BLaER1 (cell line): ENCODE measurements around the gene GDPD4.

Source experiments
- H3K27ac ChIP-seq: shearing (Covaris generic); formaldehyde crosslinking; 2 replicates; pipeline ENCODE4 v1.8.1; 2022
- H3K27me3 ChIP-seq: shearing (Covaris generic); formaldehyde crosslinking; 2 replicates; pipeline ENCODE4 v1.8.1; 2022
- H3K36me3 ChIP-seq: shearing (Covaris generic); formaldehyde crosslinking; 2 replicates; pipeline ENCODE4 v1.8.1; 2022
- H3K4me1 ChIP-seq: shearing (Covaris generic); formaldehyde crosslinking; 2 replicates; pipeline ENCODE4 v1.8.1; 2022
- H3K4me2 ChIP-seq: shearing (Covaris generic); formaldehyde crosslinking; 2 replicates; pipeline ENCODE4 v1.8.1; 2022
- H3K4me3 ChIP-seq: shearing (Covaris generic); formaldehyde crosslinking; 2 replicates; pipeline ENCODE4 v1.8.1; 2022
- H3K9ac ChIP-seq: shearing (Covaris generic); formaldehyde crosslinking; 2 replicates; pipeline ENCODE4 v1.8.1; 2022
- H3K9me3 ChIP-seq: shearing (Covaris generic); formaldehyde crosslinking; 2 replicates; pipeline ENCODE4 v1.8.1; 2022
- H4K20me1 ChIP-seq: shearing (Covaris generic); formaldehyde crosslinking; 2 replicates; pipeline ENCODE4 v1.8.1; 2022
- Cebpa-rat ChIP-seq: shearing (Covaris generic); IDR thresholded peaks from 2 replicates; pipeline ENCODE4 v1.8.1; 2022

The GDPD4 gene

GRCh38 chr11:77193911-77194830 is 107.3 kb downstream of the GDPD4 start:
- H3K36me3 ChIP-seq, result no peaks in the 10 kb centered on the region
- H3K4me3 ChIP-seq, result no peak overlapping the region
- peaks cover 42% of the 10 kb centered on the region for H3K4me1 ChIP-seq
- no peak overlapping the region for H3K9ac ChIP-seq
- H3K4me2 ChIP-seq, result peak overlapping the region; percentile 28
- TF ChIP-seq Cebpa-rat, result no peak
- peak overlapping the region; percentile 18; the same call in 1 of the 2 replicates for H3K27ac ChIP-seq
- H3K9me3 ChIP-seq, result no peaks in the 10 kb centered on the region
- H4K20me1 ChIP-seq, result no peaks in the 10 kb centered on the region
- H3K27me3 ChIP-seq, result no peaks in the 10 kb centered on the region

DNA sequence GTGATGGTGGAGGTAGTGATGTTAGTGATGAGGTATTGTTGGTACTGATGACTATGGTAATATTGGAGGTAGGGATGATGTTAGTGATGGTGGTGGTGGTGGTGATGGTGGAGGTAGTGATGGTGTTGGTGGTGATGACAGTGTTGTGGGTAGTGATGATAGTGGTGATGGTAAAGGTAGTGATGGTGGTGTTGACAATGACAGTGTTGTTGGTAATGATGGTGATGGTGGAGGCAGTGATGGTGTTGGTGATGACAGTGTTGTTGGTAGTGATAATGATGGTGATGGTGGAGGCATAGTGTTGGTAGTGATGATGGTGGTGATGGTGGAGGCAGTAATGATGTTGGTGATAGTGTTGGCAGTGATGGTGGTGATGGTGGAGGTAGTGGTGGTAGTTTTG is 108.3 kb downstream of the GDPD4 start:
- Histone ChIP-seq H3K9ac (no peak overlapping the region), H3K36me3 (no peaks in the 10 kb centered on the region), H3K9me3 (no peaks in the 10 kb centered on the region), H3K4me3 (no peak overlapping the region), H4K20me1 (no peaks in the 10 kb centered on the region), H3K4me1 (peaks cover 42% of the 10 kb centered on the region), H3K4me2 (no peak overlapping the region), H3K27me3 (no peaks in the 10 kb centered on the region), H3K27ac (no peak overlapping the region)
- no peak for TF ChIP-seq Cebpa-rat

- Histone ChIP-seq H4K20me1 (no peaks in the 10 kb centered on the region), H3K36me3 (no peaks in the 10 kb centered on the region), H3K4me3 (no peak overlapping the region), H3K4me1 (peaks cover 40% of the 10 kb centered on the region), H3K27ac (no peak overlapping the region), H3K9me3 (no peaks in the 10 kb centered on the region), H3K9ac (no peak overlapping the region), H3K4me2 (no peak overlapping the region), H3K27me3 (no peaks in the 10 kb centered on the region)
- TF ChIP-seq Cebpa-rat, result no peak
Measured at GRCh38 chr11:77191823-77192495, 109.5 kb downstream of the GDPD4 start.

DNA sequence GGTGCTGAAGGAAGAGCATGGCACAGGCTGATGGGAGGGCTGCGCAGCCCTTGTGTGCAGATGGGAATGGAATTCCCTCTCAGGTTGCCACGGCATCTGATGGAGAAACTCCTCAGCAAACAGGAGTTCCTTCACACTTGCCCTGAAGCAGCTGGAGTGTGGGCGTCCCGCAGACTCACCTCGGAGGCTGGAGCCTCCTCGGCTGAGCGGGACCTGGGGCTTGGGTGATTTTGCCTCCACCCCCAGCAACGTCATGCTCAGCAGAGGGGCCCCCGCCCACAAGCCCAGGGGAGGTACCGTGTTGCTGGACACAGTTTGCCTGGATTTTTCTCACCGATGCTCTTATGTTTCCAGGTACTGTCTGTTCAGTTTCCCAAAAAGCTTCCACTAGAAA is 110.1 kb downstream of the GDPD4 start:
- no peak overlapping the region for H3K4me2 ChIP-seq
- no peaks in the 10 kb centered on the region for H3K36me3 ChIP-seq
- no peaks in the 10 kb centered on the region for H3K9me3 ChIP-seq
- H3K9ac ChIP-seq, result no peak overlapping the region
- H3K4me3 ChIP-seq, result no peak overlapping the region
- H3K27me3 ChIP-seq, result no peaks in the 10 kb centered on the region
- H3K4me1 ChIP-seq, result peaks cover 37% of the 10 kb centered on the region
- no peak for TF ChIP-seq Cebpa-rat
- no peak overlapping the region for H3K27ac ChIP-seq
- H4K20me1 ChIP-seq, result no peaks in the 10 kb centered on the region

GRCh38 chr11:77190331-77191075 is 111.0 kb downstream of the GDPD4 start:
- no peaks in the 10 kb centered on the region for H3K27me3 ChIP-seq
- no peak overlapping the region for H3K9ac ChIP-seq
- peaks cover 31% of the 10 kb centered on the region for H3K4me1 ChIP-seq
- no peak overlapping the region for H3K4me3 ChIP-seq
- H4K20me1 ChIP-seq, result no peaks in the 10 kb centered on the region
- no peak overlapping the region for H3K27ac ChIP-seq
- no peak for TF ChIP-seq Cebpa-rat
- H3K9me3 ChIP-seq, result no peaks in the 10 kb centered on the region
- H3K4me2 ChIP-seq, result no peak overlapping the region
- no peaks in the 10 kb centered on the region for H3K36me3 ChIP-seq

DNA sequence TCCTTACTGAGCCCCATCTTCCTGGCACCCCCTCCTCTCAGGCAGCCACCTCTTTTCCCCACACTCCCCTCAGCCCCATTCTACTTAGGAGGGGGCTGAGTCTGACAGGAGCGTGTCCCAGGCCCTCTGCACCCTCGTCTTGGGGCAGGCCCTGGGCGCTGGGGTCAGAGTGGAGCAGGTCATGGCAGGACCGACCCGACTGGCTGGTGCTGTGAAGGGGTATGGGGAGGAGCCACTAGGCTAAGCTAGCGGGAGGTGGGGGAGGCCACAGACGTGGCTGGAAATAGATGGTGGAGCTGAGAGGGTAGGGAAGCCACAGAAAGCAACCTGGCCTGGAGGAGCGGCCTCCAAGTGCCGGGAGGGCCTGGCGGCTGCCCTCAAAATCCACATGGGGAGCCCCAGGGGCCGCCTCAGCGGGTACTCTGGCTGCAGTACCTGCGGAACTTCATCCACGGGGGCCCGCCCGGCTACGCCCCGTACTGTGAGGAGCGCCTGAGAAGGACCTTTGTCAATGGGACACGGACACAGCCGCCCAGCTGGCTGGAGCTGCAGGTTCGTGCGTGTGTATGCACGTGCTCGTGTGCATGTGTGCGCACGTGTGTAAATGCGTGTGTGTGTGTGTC is 111.8 kb downstream of the GDPD4 start:
- Histone ChIP-seq H3K36me3 (no peaks in the 10 kb centered on the region), H3K4me3 (no peak overlapping the region), H3K9ac (no peak overlapping the region), H3K4me1 (peaks cover 28% of the 10 kb centered on the region), H3K4me2 (no peak overlapping the region), H3K9me3 (no peaks in the 10 kb centered on the region), H3K27ac (no peak overlapping the region), H3K27me3 (no peaks in the 10 kb centered on the region), H4K20me1 (no peaks in the 10 kb centered on the region)
- TF ChIP-seq Cebpa-rat, result no peak

GRCh38 chr11:77188633-77189491 is 112.6 kb downstream of the GDPD4 start:
- no peaks in the 10 kb centered on the region for H3K27me3 ChIP-seq
- no peaks in the 10 kb centered on the region for H3K9me3 ChIP-seq
- peaks cover 19% of the 10 kb centered on the region for H3K4me1 ChIP-seq
- H4K20me1 ChIP-seq, result no peaks in the 10 kb centered on the region
- no peak overlapping the region for H3K9ac ChIP-seq
- H3K27ac ChIP-seq, result no peak overlapping the region
- TF ChIP-seq Cebpa-rat, result no peak
- H3K4me3 ChIP-seq, result no peak overlapping the region
- H3K4me2 ChIP-seq, result no peak overlapping the region
- H3K36me3 ChIP-seq, result no peaks in the 10 kb centered on the region

DNA sequence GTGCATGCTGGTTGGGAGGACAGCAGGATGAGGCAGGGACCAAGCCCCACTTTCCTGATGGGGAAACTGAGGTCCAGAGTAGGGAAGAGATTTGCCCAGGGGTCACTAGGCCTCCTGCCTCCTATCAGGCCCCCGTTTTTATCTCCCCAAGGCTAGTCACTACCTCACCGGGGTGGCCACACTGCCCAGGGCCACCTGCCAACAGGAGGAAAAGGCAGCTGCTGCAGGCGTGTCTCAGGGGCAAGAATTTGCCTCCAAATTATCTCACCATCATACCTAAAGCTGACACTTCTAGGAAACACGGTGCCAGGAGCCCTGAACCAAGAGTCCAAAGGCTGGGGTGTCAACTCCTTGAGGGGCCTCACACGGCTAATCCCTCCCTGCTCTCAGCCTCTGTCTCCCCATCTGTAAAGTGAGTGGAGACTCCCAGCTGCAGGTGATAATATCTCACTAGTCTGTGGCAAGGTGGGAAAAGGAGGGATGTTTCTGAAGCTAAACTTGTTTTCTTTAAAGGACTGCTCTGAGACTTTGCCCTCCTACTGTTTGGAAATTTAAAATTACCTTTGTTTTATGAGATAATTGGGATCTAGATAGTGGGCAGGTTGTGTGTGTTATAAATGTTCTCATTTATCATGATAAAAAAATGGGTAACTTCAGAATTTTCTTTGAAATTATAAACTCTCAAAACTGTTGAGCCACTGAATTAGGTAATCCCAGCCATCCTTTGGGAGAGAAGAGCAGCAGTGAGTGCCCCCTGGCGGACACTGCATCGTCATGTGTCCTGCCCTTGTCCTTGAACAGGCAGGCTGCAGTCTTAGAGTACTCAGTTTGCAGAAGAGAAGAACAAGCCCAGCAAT is 113.5 kb downstream of the GDPD4 start:
- no peaks in the 10 kb centered on the region for H3K9me3 ChIP-seq
- H3K36me3 ChIP-seq, result no peaks in the 10 kb centered on the region
- TF ChIP-seq Cebpa-rat, result no peak
- H4K20me1 ChIP-seq, result no peaks in the 10 kb centered on the region
- peaks cover 15% of the 10 kb centered on the region for H3K4me1 ChIP-seq
- H3K27me3 ChIP-seq, result no peaks in the 10 kb centered on the region
- no peak overlapping the region for H3K9ac ChIP-seq
- no peak overlapping the region for H3K4me3 ChIP-seq
- H3K4me2 ChIP-seq, result no peak overlapping the region
- H3K27ac ChIP-seq, result no peak overlapping the region
